Measurements from ENCODE around the gene DNAJC22. TPM values are rescaled to one million over a fixed set of nuclear protein-coding genes. Genes with fewer than 3 reads are reported as not detected.

Gene DNAJC22
- total and polyA plus RNA-seq, 9 of the 15 experiments (the other 6 are each of a cell fraction or from before 2014, with no cell fraction given), result 0.10 to 1.2 (median 0.47) TPM

- 0 out of 2 replicates have a peak, but pooled peaks have one; percentile 16 for TF ChIP-seq TOE1 (IDR thresholded peaks at IDR 0.05; ENCODE audit: borderline replicate concordance)
- TF ChIP-seq TOE1 (CRISPR knock-in tag; IDR thresholded peaks at IDR 0.05; ENCODE audit: borderline replicate concordance, low read depth), result no peak
- 0 out of 2 replicates have a peak, but pooled peaks have one; percentile 18 for TF ChIP-seq SMARCA5 (IDR thresholded peaks at IDR 0.05)
- TF ChIP-seq HMGN3 (IDR thresholded peaks at IDR 0.05; ENCODE audit: borderline replicate concordance, extremely low read depth, insufficient read length, low read depth, low read length), result no peak
- TF ChIP-seq NFE2 (IDR thresholded peaks at IDR 0.05; ENCODE audit: low read depth), result peak; percentile 94
- 0 out of 2 replicates have a peak, but pooled peaks have one; percentile 22 for TF ChIP-seq ZNF589 (CRISPR knock-in tag; IDR thresholded peaks at IDR 0.05; ENCODE audit: low read depth)
- peak in 1 of 2 experiments; percentile 44; a peak in 1 of 4 replicates for TF ChIP-seq TBL1XR1 (IDR thresholded peaks at IDR 0.05; ENCODE audit: low read length in 2 of 2)
- peak; percentile 66 for TF ChIP-seq CEBPG (CRISPR knock-in tag; IDR thresholded peaks at IDR 0.05)
- no peak for TF ChIP-seq CEBPG (tag; conservative IDR thresholded peaks at IDR 0.05 in 1 of 2, IDR thresholded peaks at IDR 0.05 in 1 of 2)
- TF ChIP-seq HDAC1 (IDR thresholded peaks at IDR 0.05), result peak in 1 of 2 experiments; percentile 89; a peak in 2 of 4 replicates
- TF ChIP-seq TRIM24 (IDR thresholded peaks at IDR 0.05), result peak; percentile 50 to 84
- 0 out of 2 replicates have a peak, but pooled peaks have one; percentile 47 for TF ChIP-seq PKNOX1 (IDR thresholded peaks at IDR 0.05)
- TF ChIP-seq ZFP1 (CRISPR knock-in tag; IDR thresholded peaks at IDR 0.05), result no peak
- TF ChIP-seq CEBPB (tag; IDR thresholded peaks at IDR 0.05), result 0 out of 2 replicates have a peak, but pooled peaks have one; percentile 14
- peak; percentile 77 for TF ChIP-seq ARID1B (IDR thresholded peaks at IDR 0.05)
- TF ChIP-seq ZNF740 (CRISPR knock-in tag; IDR thresholded peaks at IDR 0.05), result no peak
- TF ChIP-seq ZNF740 (tag; IDR thresholded peaks at IDR 0.05), result no peak
- no peak for TF ChIP-seq ZNF407 (IDR thresholded peaks at IDR 0.05; ENCODE audit: low read depth)
Observed at GRCh38 chr12:49400304-49400703, 53.6 kb downstream of the DNAJC22 start (continued).
